ENCODE results near the gene TNFRSF9. TPM values are rescaled to one million over a fixed set of nuclear protein-coding genes. Genes with fewer than 3 reads are reported as not detected.
A peak's percentile ranks its signal among the peaks of the same experiment; 100 is the strongest.

Gene TNFRSF9
- polyA plus RNA-seq, 2 of the 4 experiments (the other 2 are of a cell fraction) = 0.75 to 3.2 TPM

GRCh38 chr1:7980984-7981383 lies 40.3 kb upstream of the TNFRSF9 start:
- no peak for DNase-seq (ENCODE audit: low read depth in 1 of 2, low spot score in 1 of 2)
- TF ChIP-seq KDM5A (IDR thresholded peaks at IDR 0.05) (no peak), RARB (CRISPR knock-in tag; IDR thresholded peaks at IDR 0.05) (no peak), ATOH8 (CRISPR knock-in tag; IDR thresholded peaks at IDR 0.05; ENCODE audit: low read depth) (no peak), PBX3 (IDR thresholded peaks at IDR 0.05) (no peak), FOSB (CRISPR knock-in tag; IDR thresholded peaks at IDR 0.05) (no peak), USF2 (IDR thresholded peaks at IDR 0.05) (no peak), REST (IDR thresholded peaks at IDR 0.05) (no peak), PHF8 (IDR thresholded peaks at IDR 0.05; ENCODE audit: borderline replicate concordance, low read depth) (no peak), HDAC2 (IDR thresholded peaks at IDR 0.05) (no peak), HEYL (CRISPR knock-in tag; IDR thresholded peaks at IDR 0.05) (no peak), MAX (IDR thresholded peaks at IDR 0.05) (no peak), MYC (IDR thresholded peaks at IDR 0.05; ENCODE audit: borderline replicate concordance, low read length) (no peak), NFE2L2 (conservative IDR thresholded peaks at IDR 0.05; ENCODE audit: low read length) (no peak), HES2 (IDR thresholded peaks at IDR 0.05) (no peak), E2F6 (IDR thresholded peaks at IDR 0.05; ENCODE audit: borderline replicate concordance, low read depth) (no peak), ZNF302 (CRISPR knock-in tag; IDR thresholded peaks at IDR 0.05) (no peak), ZFP36 (IDR thresholded peaks at IDR 0.05; ENCODE audit: borderline replicate concordance, partially characterized antibody) (no peak), CEBPB (IDR thresholded peaks at IDR 0.05) (no peak), EP300 (IDR thresholded peaks at IDR 0.05) (no peak), JUNB (IDR thresholded peaks at IDR 0.05) (no peak)
- ATAC-seq = no peak
- whole genome bisulfite sequencing (ENCODE audit: missing lambda C conversion rate) = 77% methylated on average over 7 of the region's 7 CpGs
- ChIA-PET POLR2A (no interaction called here), CTCF (interaction anchor here (1.0 to 11.9 kb wide), 7 partner anchors 8 to 368 kb away, joined by 3 to 145 read pairs (median 8); partner anchors contain the start of gene SLC45A1)
- no peak for FAIRE-seq
- H3K4me3 ChIP-seq = no peak overlapping the region
- no peaks in the 10 kb centered on the region for H3K9me3 ChIP-seq
- peak overlapping the region; percentile 5 to 18; a peak in 2 of 6 replicates for H3K27ac ChIP-seq
- no peak overlapping the region for H3K4me2 ChIP-seq
- peaks cover 7% of the 10 kb centered on the region; the same call in 2 of the 3 replicates for H3K4me1 ChIP-seq

Data from A549 (cell line).